LNCaP clone FGC (cell line): ENCODE measurements around the gene XDH.

Experiments used
- DNase-seq: peaks from one replicate; pipeline ENCODE4 v3.0.0-alpha.2; 2011; ENCODE audit warnings: low read depth
- H3K4me3 ChIP-seq: 2 replicates; pipeline ENCODE4 v1.5.1; 2011; ENCODE audit warnings: mild to moderate bottlenecking, low read depth, low read length, control low read depth
- CTCF ChIP-seq: IDR thresholded peaks from 2 replicates; pipeline ENCODE4 v1.5.1; 2012; ENCODE audit warnings: mild to moderate bottlenecking; ENCODE audit not compliant: control insufficient read depth, insufficient read depth; ENCODE audit errors: extremely low read depth

XDH gene

GRCh38 chr2:31414601-31415241 lies at the start of gene XDH:
TSS of gene XDH (minus strand) at chr2:31414742. CDS start at chr2:31414666, 76 bp downstream.
- peak; percentile 80 for DNase-seq
- peak within 1 kb of the TSS; percentile 28 for H3K4me3 ChIP-seq
- TF ChIP-seq CTCF: no peak

DNA sequence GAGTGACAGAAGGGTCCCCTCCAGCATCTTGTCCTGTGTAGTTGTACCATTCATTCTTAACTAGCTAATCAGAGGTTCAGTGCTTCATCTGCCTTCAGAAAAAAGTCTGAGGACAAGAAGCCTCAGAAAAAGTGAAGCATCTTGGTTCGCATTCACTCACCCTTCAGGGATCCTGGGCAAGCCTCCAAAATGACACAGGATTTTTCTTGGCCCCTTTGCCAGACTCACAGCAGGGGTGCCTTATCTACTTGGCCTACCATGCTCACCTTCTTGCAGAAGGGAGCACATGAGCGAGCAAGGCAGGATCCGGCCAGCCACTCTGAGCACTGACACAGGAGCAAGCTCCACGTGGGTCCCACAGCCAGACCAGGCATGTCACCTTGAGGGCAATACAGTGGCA lies 43.1 kb upstream of the XDH start:
- TF ChIP-seq CTCF: no peak
- no peak overlapping the region for H3K4me3 ChIP-seq
- DNase-seq: no peak

GRCh38 chr2:31446848-31447247 lies 32.3 kb upstream of the XDH start:
- H3K4me3 ChIP-seq: no peak overlapping the region
- DNase-seq: no peak
- no peak for TF ChIP-seq CTCF

GRCh38 chr2:31442376-31442775 lies 27.8 kb upstream of the XDH start:
- no peak overlapping the region for H3K4me3 ChIP-seq
- TF ChIP-seq CTCF: no peak
- no peak for DNase-seq

GRCh38 chr2:31440764-31441163 lies 26.2 kb upstream of the XDH start:
- no peak for TF ChIP-seq CTCF
- DNase-seq: no peak
- no peak overlapping the region for H3K4me3 ChIP-seq

GRCh38 chr2:31434911-31435310 lies 20.4 kb upstream of the XDH start:
- DNase-seq: no peak
- TF ChIP-seq CTCF: peak; percentile 36
- H3K4me3 ChIP-seq: no peak overlapping the region

- DNase-seq: no peak
- TF ChIP-seq CTCF: no peak
- H3K4me3 ChIP-seq: no peak overlapping the region
Observed at GRCh38 chr2:31433541-31433940, 19.0 kb upstream of the XDH start.
